ENCODE data around the gene ZC3H12D. TPM values are rescaled to one million over a fixed set of nuclear protein-coding genes. Genes with fewer than 3 reads are reported as not detected.
"Not testable (repeated sequence)": the region's sequence is repeated elsewhere in the genome, so short reads cannot be mapped to it uniquely, and the experiment has no call there.

Gene ZC3H12D
- total RNA-seq, 2 experiments from 2014 or later: 37.4 to 37.6 TPM

DNA sequence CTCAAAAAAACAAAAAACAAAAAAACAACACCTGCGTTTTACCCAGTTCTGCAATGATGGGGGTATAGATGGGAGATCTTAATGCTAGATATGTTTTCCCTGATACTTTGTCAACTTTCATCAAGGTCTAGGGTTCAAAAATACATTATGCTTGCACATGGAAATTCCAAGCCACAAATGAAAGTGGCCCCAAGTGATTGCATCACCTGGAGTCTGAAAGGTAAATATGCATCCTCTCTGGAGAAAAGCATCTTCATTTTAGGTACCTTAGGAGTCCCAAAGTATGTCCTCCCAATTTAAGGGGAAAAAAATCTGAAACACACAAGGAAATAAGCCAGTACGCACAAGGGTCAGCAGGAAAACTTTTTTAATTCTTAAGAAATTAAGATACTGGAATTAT is 12.6 kb upstream of the ZC3H12D start:
- ChIA-PET POLR2A (interaction anchor here (1.3 to 3.0 kb wide), 2 partner anchors 11 to 220 kb away, joined by 3 to 20 read pairs; partner anchors contain the start of gene LATS1), CTCF (interaction anchor here (1.4 kb wide), 1 partner anchor 31 kb away, joined by 4 read pairs; no protein-coding TSS in a partner anchor)
- no peak overlapping the region for H3K4me3 Mint-ChIP-seq
- H3K27me3 Mint-ChIP-seq: no peaks in the 10 kb centered on the region
- no peaks in the 10 kb centered on the region for H3K9me3 Mint-ChIP-seq
- peaks cover 9% of the 10 kb centered on the region for H3K36me3 Mint-ChIP-seq (ENCODE audit: low read depth)
- DNase-seq: no peak
- H3K4me1 Mint-ChIP-seq: peaks cover 69% of the 10 kb centered on the region
- peak overlapping the region; percentile 5 for H3K27ac Mint-ChIP-seq

- POLR2A ChIA-PET: interaction anchor here (1.3 to 3.0 kb wide), 4 partner anchors 10 to 221 kb away, joined by 3 to 20 read pairs (median 5); partner anchors contain the start of gene LATS1
- CTCF ChIA-PET: interaction anchor here (0.8 to 1.8 kb wide), 4 partner anchors 19 to 346 kb away, joined by 3 to 4 read pairs (median 4); no protein-coding TSS in a partner anchor
- H3K9me3 Mint-ChIP-seq; DNase-seq; H3K27me3 Mint-ChIP-seq; H3K36me3 Mint-ChIP-seq (ENCODE audit: low read depth): not testable (repeated sequence)
- Mint-ChIP-seq H3K4me3 (peak overlapping the region; percentile 15), H3K4me1 (peaks cover 69% of the 10 kb centered on the region), H3K27ac (peak overlapping the region; percentile 93)
Observed at GRCh38 chr6:149496597-149496996, 11.8 kb upstream of the ZC3H12D start.

DNA sequence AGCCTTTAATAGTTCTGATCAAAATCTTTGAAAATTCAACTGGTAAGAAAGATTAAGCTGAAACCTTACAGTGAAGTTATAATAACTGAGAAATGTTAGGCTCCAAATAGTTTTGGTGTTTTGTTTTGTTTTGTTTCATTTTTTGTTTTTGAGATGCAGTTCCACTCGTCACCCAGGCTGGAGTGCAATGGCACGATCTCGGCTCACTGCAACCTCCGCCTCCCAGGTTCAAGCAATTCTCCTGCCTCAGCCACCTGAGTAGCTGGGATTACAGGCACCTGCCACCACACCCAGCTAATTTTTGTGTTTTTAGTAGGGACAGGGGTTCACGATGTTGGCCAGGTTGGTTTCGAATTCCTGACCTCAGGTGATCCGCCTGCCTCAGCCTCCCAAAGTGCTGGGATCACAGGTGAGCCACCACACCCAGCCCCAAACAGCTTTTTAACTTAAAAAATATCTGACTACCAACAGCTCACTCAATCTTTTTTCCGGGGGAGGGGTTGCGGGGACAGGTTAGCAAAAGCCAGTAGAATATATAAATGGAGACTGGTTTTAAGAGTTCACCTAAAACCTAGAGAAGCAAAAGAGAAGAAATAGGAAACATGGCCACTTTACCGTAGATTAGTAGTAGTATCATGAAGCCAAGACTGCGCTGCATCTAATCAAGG is 10.7 kb upstream of the ZC3H12D start:
- not testable (repeated sequence) for H3K36me3 Mint-ChIP-seq (ENCODE audit: low read depth); H3K9me3 Mint-ChIP-seq; DNase-seq; H3K27me3 Mint-ChIP-seq
- ChIA-PET POLR2A (interaction anchor here (0.6 to 3.1 kb wide), 14 partner anchors 11 to 464 kb away, joined by 3 to 20 read pairs (median 5); partner anchors contain the start of gene PPIL4), CTCF (interaction anchor here (0.7 to 1.9 kb wide), 14 partner anchors 8 to 1153 kb away, joined by 3 to 9 read pairs (median 4); partner anchors contain the start of gene SASH1)
- H3K27ac Mint-ChIP-seq: peak overlapping the region; percentile 93
- peak overlapping the region; percentile 72 for H3K4me3 Mint-ChIP-seq
- peaks cover 68% of the 10 kb centered on the region for H3K4me1 Mint-ChIP-seq

- Mint-ChIP-seq H3K4me3 (peak overlapping the region; percentile 72), H3K27ac (peak overlapping the region; percentile 93), H3K4me1 (peaks cover 63% of the 10 kb centered on the region)
- DNase-seq: peak; percentile 69
- H3K9me3 Mint-ChIP-seq; H3K27me3 Mint-ChIP-seq; H3K36me3 Mint-ChIP-seq (ENCODE audit: low read depth): not testable (repeated sequence)
- ChIA-PET POLR2A (interaction anchor here (0.6 to 3.1 kb wide), 13 partner anchors 12 to 463 kb away, joined by 3 to 20 read pairs (median 5); partner anchors contain the start of gene PPIL4), CTCF (interaction anchor here (0.7 to 1.9 kb wide), 14 partner anchors 8 to 1152 kb away, joined by 3 to 9 read pairs (median 4); partner anchors contain the start of gene SASH1)
Observed at GRCh38 chr6:149494810-149495209, 10.0 kb upstream of the ZC3H12D start.

DNA sequence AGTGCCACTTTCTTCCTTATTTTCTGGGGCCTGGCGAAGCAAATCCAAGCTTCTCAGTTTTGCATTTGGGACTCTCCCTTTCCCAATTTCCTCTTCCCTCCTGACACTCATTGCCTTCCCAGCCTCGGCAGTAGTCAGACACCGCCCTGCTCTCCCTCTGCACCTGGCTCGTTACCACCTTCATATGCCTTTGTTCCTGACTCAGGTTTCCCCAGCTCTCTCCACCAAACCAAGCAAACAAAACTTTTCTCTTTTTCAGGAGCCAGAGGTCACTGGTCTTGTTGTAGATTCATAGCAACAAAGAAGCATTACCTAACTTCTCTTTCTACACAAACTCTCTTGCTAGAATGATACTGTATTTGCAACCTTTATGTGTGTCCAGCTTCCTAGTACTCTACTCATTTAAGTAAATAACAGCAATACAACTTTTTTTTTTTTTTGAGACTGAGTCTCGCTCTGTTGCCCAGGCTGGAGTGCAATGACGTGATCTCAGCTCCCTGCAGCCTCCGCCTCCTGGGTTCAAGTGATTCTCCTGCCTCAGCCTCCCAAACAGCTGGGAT is 9.0 kb upstream of the ZC3H12D start:
- no peaks in the 10 kb centered on the region for H3K27me3 Mint-ChIP-seq
- POLR2A ChIA-PET: interaction anchor here (3.1 kb wide), 1 partner anchor 14 kb away, joined by 10 read pairs; no protein-coding TSS in a partner anchor

GRCh38 chr6:149492798-149493343 is 8.1 kb upstream of the ZC3H12D start:
- DNase-seq: no peak
- peaks cover 62% of the 10 kb centered on the region for H3K4me1 Mint-ChIP-seq
- no peaks in the 10 kb centered on the region for H3K27me3 Mint-ChIP-seq
- no peaks in the 10 kb centered on the region for H3K36me3 Mint-ChIP-seq (ENCODE audit: low read depth)
- ChIA-PET CTCF (interaction anchor here (1.1 to 1.7 kb wide), 2 partner anchors 11 to 24 kb away, joined by 3 to 6 read pairs; no protein-coding TSS in a partner anchor), POLR2A (interaction anchor here (3.1 kb wide), 1 partner anchor 13 kb away, joined by 10 read pairs; no protein-coding TSS in a partner anchor)
- H3K27ac Mint-ChIP-seq: peak overlapping the region; percentile 16
- no peaks in the 10 kb centered on the region for H3K9me3 Mint-ChIP-seq
- no peak overlapping the region for H3K4me3 Mint-ChIP-seq

More for the DNA sequence above, 9.0 kb upstream of the ZC3H12D start:
- Mint-ChIP-seq H3K27ac (peak overlapping the region; percentile 93), H3K4me3 (no peak overlapping the region), H3K36me3 (ENCODE audit: low read depth) (no peaks in the 10 kb centered on the region), H3K9me3 (no peaks in the 10 kb centered on the region), H3K4me1 (peaks cover 60% of the 10 kb centered on the region)
- DNase-seq: no peak
- CTCF ChIA-PET: interaction anchor here (1.1 to 1.9 kb wide), 3 partner anchors 10 to 62 kb away, joined by 3 to 6 read pairs (median 5); no protein-coding TSS in a partner anchor

DNA sequence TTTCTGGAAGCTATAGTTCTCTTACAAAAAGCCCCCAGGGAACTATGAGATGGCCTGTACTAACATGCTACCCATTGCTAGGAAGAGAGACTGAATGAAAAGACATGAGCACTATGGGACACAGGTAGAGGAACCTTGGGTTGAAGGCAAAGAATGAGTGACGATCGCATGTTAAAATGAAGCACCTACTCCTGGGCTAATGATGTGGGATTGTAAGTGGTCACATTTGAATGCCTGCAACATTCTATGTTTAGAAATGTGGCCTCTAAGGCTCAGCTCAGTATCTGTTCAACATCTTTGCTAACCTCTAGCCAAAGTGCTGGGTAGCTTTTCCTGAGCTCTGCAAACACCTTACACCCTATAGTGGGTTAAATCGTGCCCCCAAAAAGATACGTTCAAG is 5.2 kb upstream of the ZC3H12D start:
- H3K4me3 Mint-ChIP-seq: no peak overlapping the region
- ChIA-PET POLR2A (interaction anchor here (0.8 to 1.2 kb wide), 2 partner anchors 172 to 458 kb away, joined by 3 read pairs; partner anchors contain the start of gene TAB2), CTCF (interaction anchor here (1.1 to 1.6 kb wide), 5 partner anchors 10 to 24 kb away, joined by 3 to 6 read pairs (median 3); no protein-coding TSS in a partner anchor)
- peaks cover 47% of the 10 kb centered on the region for H3K4me1 Mint-ChIP-seq
- H3K9me3 Mint-ChIP-seq: no peaks in the 10 kb centered on the region
- no peak overlapping the region for H3K27ac Mint-ChIP-seq
- no peaks in the 10 kb centered on the region for H3K36me3 Mint-ChIP-seq (ENCODE audit: low read depth)
- DNase-seq: no peak
- H3K27me3 Mint-ChIP-seq: no peaks in the 10 kb centered on the region

- H3K4me1 Mint-ChIP-seq: peaks cover 41% of the 10 kb centered on the region
- H3K9me3 Mint-ChIP-seq: no peaks in the 10 kb centered on the region
Observed at GRCh38 chr6:149488815-149489214, 4.0 kb upstream of the ZC3H12D start.

GRCh38 chr6:149487316-149487715 is 2.5 kb upstream of the ZC3H12D start:
- no peaks in the 10 kb centered on the region for H3K27me3 Mint-ChIP-seq
- POLR2A ChIA-PET: no interaction called here
- DNase-seq: no peak
- H3K36me3 Mint-ChIP-seq (ENCODE audit: low read depth): peaks cover 19% of the 10 kb centered on the region
- H3K4me1 Mint-ChIP-seq: peaks cover 30% of the 10 kb centered on the region
- CTCF ChIA-PET: interaction anchor here (1.4 to 3.6 kb wide), 3 partner anchors 13 to 456 kb away, joined by 3 to 27 read pairs (median 4); partner anchors contain the start of gene PPIL4
- H3K27ac Mint-ChIP-seq: no peak overlapping the region
- H3K9me3 Mint-ChIP-seq: no peaks in the 10 kb centered on the region
- H3K4me3 Mint-ChIP-seq: no peak overlapping the region

More at GRCh38 chr6:149488815-149489214, 4.0 kb upstream of the ZC3H12D start:
- ChIA-PET CTCF (interaction anchor here (1.0 to 1.9 kb wide), 6 partner anchors 14 to 458 kb away, joined by 3 to 7 read pairs (median 4); no protein-coding TSS in a partner anchor), POLR2A (interaction anchor here (0.8 to 1.2 kb wide), 2 partner anchors 19 to 171 kb away, joined by 3 read pairs; partner anchors contain the start of gene TAB2)
- H3K27me3 Mint-ChIP-seq: no peaks in the 10 kb centered on the region
- peaks cover 5% of the 10 kb centered on the region for H3K36me3 Mint-ChIP-seq (ENCODE audit: low read depth)
- H3K4me3 Mint-ChIP-seq: no peak overlapping the region
- no peak for DNase-seq
- no peak overlapping the region for H3K27ac Mint-ChIP-seq

DNA sequence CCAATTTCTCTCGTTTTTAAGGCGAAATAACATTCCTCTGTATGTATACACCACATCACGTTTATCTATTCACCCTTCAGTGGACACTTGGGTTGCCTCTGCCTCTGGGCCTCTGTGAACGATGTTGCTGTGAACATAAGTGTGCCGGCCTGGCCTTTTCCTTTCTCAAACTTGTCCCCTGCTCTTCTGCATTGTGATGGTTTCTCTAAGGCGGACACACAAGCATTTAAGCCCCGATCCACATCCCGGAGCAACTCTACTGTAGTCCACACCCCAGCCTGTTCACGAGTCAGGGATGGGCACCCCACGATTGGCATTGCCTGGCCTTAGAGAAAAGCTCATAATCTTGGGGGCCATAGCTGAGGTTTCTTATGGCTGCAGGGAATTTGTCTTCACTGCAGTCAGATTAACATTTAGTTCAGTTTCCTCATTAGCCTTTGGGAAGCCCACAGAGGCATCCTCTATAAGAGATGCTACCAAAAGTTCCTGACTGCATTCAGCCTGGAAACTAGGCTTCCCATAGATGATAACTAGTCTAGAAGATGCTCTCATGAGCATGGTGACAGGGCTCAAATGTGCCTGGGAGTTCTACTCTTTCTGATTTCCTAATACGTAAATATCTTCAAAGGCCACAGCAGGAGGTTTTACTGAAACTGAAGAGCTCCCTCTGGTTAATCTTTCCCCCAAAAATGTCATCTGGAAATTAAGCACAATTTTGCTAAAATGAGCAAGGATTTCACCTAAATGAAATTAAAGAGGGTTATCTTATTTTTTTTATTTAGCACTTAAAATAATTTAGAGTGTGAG is 762 bp downstream of the ZC3H12D start:
- H3K4me1 Mint-ChIP-seq: peaks cover 50% of the 10 kb centered on the region
- peaks cover 47% of the 10 kb centered on the region for H3K36me3 Mint-ChIP-seq (ENCODE audit: low read depth)
- H3K4me3 Mint-ChIP-seq: peak overlapping the region; percentile 98
- POLR2A ChIA-PET: interaction anchor here (0.7 to 2.1 kb wide), 13 partner anchors 16 to 453 kb away, joined by 3 to 13 read pairs (median 4); partner anchors contain the start of gene LATS1
- CTCF ChIA-PET: interaction anchor here (1.0 to 3.6 kb wide), 14 partner anchors 15 to 456 kb away, joined by 3 to 27 read pairs (median 6); partner anchors contain the start of genes KATNA1 and PPIL4
- no peaks in the 10 kb centered on the region for H3K27me3 Mint-ChIP-seq
- H3K9me3 Mint-ChIP-seq: no peaks in the 10 kb centered on the region
- peak overlapping the region; percentile 96 for H3K27ac Mint-ChIP-seq
- DNase-seq: no peak

- H3K27ac Mint-ChIP-seq: peak overlapping the region; percentile 96
Observed at GRCh38 chr6:149483334-149483725, 1.5 kb downstream of the ZC3H12D start.

More at GRCh38 chr6:149483334-149483725, 1.5 kb downstream of the ZC3H12D start:
- POLR2A ChIA-PET: interaction anchor here (0.8 to 2.1 kb wide), 11 partner anchors 17 to 447 kb away, joined by 3 to 10 read pairs (median 3); partner anchors contain the start of gene TAB2
- H3K9me3 Mint-ChIP-seq: no peaks in the 10 kb centered on the region
- H3K4me1 Mint-ChIP-seq: peaks cover 50% of the 10 kb centered on the region
- no peak for DNase-seq
- peak overlapping the region; percentile 98 for H3K4me3 Mint-ChIP-seq
- no peaks in the 10 kb centered on the region for H3K27me3 Mint-ChIP-seq
- CTCF ChIA-PET: interaction anchor here (1.0 to 3.6 kb wide), 12 partner anchors 15 to 455 kb away, joined by 3 to 27 read pairs (median 4); partner anchors contain the start of genes KATNA1 and PPIL4
- peaks cover 53% of the 10 kb centered on the region for H3K36me3 Mint-ChIP-seq (ENCODE audit: low read depth)

Measured in activated CD4-positive, alpha-beta memory T cell treated with anti-CD3 and anti-CD28 coated beads, Interleukin-2, amount 10 ng/mL, durations not matched to agents 7 days and 5 days (primary cell).